Measurements from ENCODE around the gene TXNRD1. TPM values are rescaled to one million over a fixed set of nuclear protein-coding genes. Genes with fewer than 3 reads are reported as not detected.
A peak's percentile ranks its signal among the peaks of the same experiment; 100 is the strongest.

The TXNRD1 gene
- total and polyA plus RNA-seq, 8 donors: 19.4 to 208 (median 76.8) TPM

GRCh38 chr12:104358353-104359003 is 142.9 kb downstream of the TXNRD1 start:
- peaks cover 0 to 17% (median 14%) of the 10 kb centered on the region in 4 donors for H3K36me3 ChIP-seq
- DNase-seq: peak; percentile 70 to 79
- 66 to 78% (median 70%) methylated on average over 5 of the region's 5 CpGs for WGBS, 5 donors
- H3K4me3 ChIP-seq: no peak overlapping the region
- TF ChIP-seq POLR2AphosphoS5 (IDR thresholded peaks at IDR 0.05) (peak in 1 of 3 donors; percentile 60), EP300 (IDR thresholded peaks at IDR 0.05) (no peak), CTCF (IDR thresholded peaks at IDR 0.05) (peak in 5 of 7 experiments; percentile 81 to 91 (median 87))
- peaks cover 0 to 6% (median 0%) of the 10 kb centered on the region in 4 donors for H3K4me1 ChIP-seq
- intact Hi-C loops (cut with DNase I; ENCODE audit: low total_unique reads): loop anchor here (5.0 kb wide), 1 partner anchor 151 kb away; no protein-coding TSS in a partner anchor
- H3K27ac ChIP-seq: no peak overlapping the region
- H3K27me3 ChIP-seq: no peaks in the 10 kb centered on the region
- H3K9me3 ChIP-seq: peaks cover 0 to 5% (median 2%) of the 10 kb centered on the region in 4 donors

GRCh38 chr12:104359216-104359615 is 143.6 kb downstream of the TXNRD1 start:
- Histone ChIP-seq H3K36me3 (peaks cover 0 to 10% (median 6%) of the 10 kb centered on the region in 4 donors), H3K4me1 (peaks cover 0 to 6% (median 0%) of the 10 kb centered on the region in 4 donors), H3K9me3 (peaks cover 0 to 5% (median 2%) of the 10 kb centered on the region in 4 donors), H3K4me3 (no peak overlapping the region), H3K27ac (no peak overlapping the region), H3K27me3 (no peaks in the 10 kb centered on the region)
- DNase-seq: no peak
- TF ChIP-seq POLR2AphosphoS5 (IDR thresholded peaks at IDR 0.05): no peak
- no peak for TF ChIP-seq CTCF (IDR thresholded peaks at IDR 0.05)
- TF ChIP-seq EP300 (IDR thresholded peaks at IDR 0.05): no peak
- no peak for TF ChIP-seq POLR2A (IDR thresholded peaks at IDR 0.05)
- WGBS, 5 donors: 93 to 96% (median 95%) methylated on average over 10 of the region's 10 CpGs
- intact Hi-C loops (cut with DNase I; ENCODE audit: low total_unique reads): loop anchor here (5.0 kb wide), 1 partner anchor 152 kb away; no protein-coding TSS in a partner anchor

- no peak overlapping the region for H3K27ac ChIP-seq
- H3K4me1 ChIP-seq: peaks cover 0 to 6% (median 0%) of the 10 kb centered on the region in 4 donors
- peaks cover 0 to 5% (median 2%) of the 10 kb centered on the region in 4 donors for H3K9me3 ChIP-seq
- peaks cover 0 to under 1% (median 0%) of the 10 kb centered on the region in 4 donors for H3K36me3 ChIP-seq
- no peaks in the 10 kb centered on the region for H3K27me3 ChIP-seq
- intact Hi-C loops (cut with DNase I; ENCODE audit: low total_unique reads): no loop called here
- WGBS, 5 donors: 94 to 98% (median 96%) methylated on average over 3 of the region's 3 CpGs
- no peak for TF ChIP-seq POLR2A (IDR thresholded peaks at IDR 0.05)
- no peak for TF ChIP-seq POLR2AphosphoS5 (IDR thresholded peaks at IDR 0.05)
- no peak for TF ChIP-seq CTCF (IDR thresholded peaks at IDR 0.05)
- TF ChIP-seq EP300 (IDR thresholded peaks at IDR 0.05): no peak
- no peak overlapping the region for H3K4me3 ChIP-seq
- DNase-seq: no peak
Observed at GRCh38 chr12:104360157-104360556, 144.6 kb downstream of the TXNRD1 start.

GRCh38 chr12:104360983-104361707 is 145.6 kb downstream of the TXNRD1 start:
- no peak overlapping the region for H3K4me3 ChIP-seq
- no peaks in the 10 kb centered on the region for H3K27me3 ChIP-seq
- TF ChIP-seq CTCF (IDR thresholded peaks at IDR 0.05) (no peak), EP300 (IDR thresholded peaks at IDR 0.05) (no peak), POLR2AphosphoS5 (IDR thresholded peaks at IDR 0.05) (no peak), POLR2A (IDR thresholded peaks at IDR 0.05) (no peak)
- no peaks in the 10 kb centered on the region for H3K36me3 ChIP-seq
- peaks cover 0 to 6% (median 0%) of the 10 kb centered on the region in 4 donors for H3K4me1 ChIP-seq
- H3K9me3 ChIP-seq: peaks cover 0 to 5% (median 2%) of the 10 kb centered on the region in 4 donors
- H3K27ac ChIP-seq: no peak overlapping the region
- intact Hi-C loops (cut with DNase I; ENCODE audit: low total_unique reads): no loop called here
- no peak for DNase-seq
- 41 to 72% (median 62%) methylated on average over 5 of the region's 5 CpGs for WGBS, 5 donors
